ENCODE data around the gene TRPV5.

The TRPV5 gene

GRCh38 chr7:142939226-142939910 is 5.8 kb upstream of the TRPV5 start, which contains the start of gene LLCFC1:
Gene LLCFC1 (plus strand): TSS chr7:142939484. CDS start chr7:142939622, 138 bp downstream.
- no peak for DNase-seq

- DNase-seq: no peak
Observed at GRCh38 chr7:142938611-142939010, 5.1 kb upstream of the TRPV5 start.

GRCh38 chr7:142935941-142936565 is 2.5 kb upstream of the TRPV5 start:
- no peak for DNase-seq

- no peak for DNase-seq
Observed at GRCh38 chr7:142934056-142934455, 510 bp upstream of the TRPV5 start.

GRCh38 chr7:142933092-142933475 is 462 bp downstream of the TRPV5 start:
- DNase-seq: no peak

GRCh38 chr7:142932386-142933091 is 1.0 kb downstream of the TRPV5 start:
- no peak for DNase-seq

- no peak for DNase-seq
Observed at GRCh38 chr7:142930126-142930730, 3.3 kb downstream of the TRPV5 start.

GRCh38 chr7:142927949-142928348 is 5.6 kb downstream of the TRPV5 start:
- no peak for DNase-seq

GRCh38 chr7:142927085-142927745 is 6.3 kb downstream of the TRPV5 start:
- DNase-seq: no peak

- DNase-seq: no peak
Observed at GRCh38 chr7:142925413-142925812, 8.1 kb downstream of the TRPV5 start.

- DNase-seq: no peak
Observed at GRCh38 chr7:142923391-142923790, 10.2 kb downstream of the TRPV5 start.

GRCh38 chr7:142919656-142920055 is 13.9 kb downstream of the TRPV5 start:
- DNase-seq: no peak

GRCh38 chr7:142918901-142919300 is 14.6 kb downstream of the TRPV5 start:
- DNase-seq: no peak

- no peak for DNase-seq
Observed at GRCh38 chr7:142917447-142917846, 16.1 kb downstream of the TRPV5 start.

- DNase-seq: no peak
Observed at GRCh38 chr7:142916508-142916907, 17.0 kb downstream of the TRPV5 start.

- DNase-seq: no peak
Observed at GRCh38 chr7:142915315-142915714, 18.2 kb downstream of the TRPV5 start.

GRCh38 chr7:142914121-142914520 is 19.4 kb downstream of the TRPV5 start:
- DNase-seq: no peak

- DNase-seq: no peak
Observed at GRCh38 chr7:142913566-142913965, 20.0 kb downstream of the TRPV5 start.

- DNase-seq: no peak
Observed at GRCh38 chr7:142913051-142913450, 20.5 kb downstream of the TRPV5 start.

- DNase-seq: no peak
Observed at GRCh38 chr7:142910481-142910880, 23.1 kb downstream of the TRPV5 start.

GRCh38 chr7:142910031-142910433 is 23.5 kb downstream of the TRPV5 start:
- no peak for DNase-seq

- no peak for DNase-seq
Observed at GRCh38 chr7:142908921-142909890, 24.3 kb downstream of the TRPV5 start.

Data from NCI-H1092 (cell line).